ENCODE data around the gene PDE9A. TPM values are rescaled to one million over a fixed set of nuclear protein-coding genes. Genes with fewer than 3 reads are reported as not detected.

PDE9A gene
- total RNA-seq, 4 donors from 2014 or later, result 26.7 to 30.6 (median 28.7) TPM

DNA sequence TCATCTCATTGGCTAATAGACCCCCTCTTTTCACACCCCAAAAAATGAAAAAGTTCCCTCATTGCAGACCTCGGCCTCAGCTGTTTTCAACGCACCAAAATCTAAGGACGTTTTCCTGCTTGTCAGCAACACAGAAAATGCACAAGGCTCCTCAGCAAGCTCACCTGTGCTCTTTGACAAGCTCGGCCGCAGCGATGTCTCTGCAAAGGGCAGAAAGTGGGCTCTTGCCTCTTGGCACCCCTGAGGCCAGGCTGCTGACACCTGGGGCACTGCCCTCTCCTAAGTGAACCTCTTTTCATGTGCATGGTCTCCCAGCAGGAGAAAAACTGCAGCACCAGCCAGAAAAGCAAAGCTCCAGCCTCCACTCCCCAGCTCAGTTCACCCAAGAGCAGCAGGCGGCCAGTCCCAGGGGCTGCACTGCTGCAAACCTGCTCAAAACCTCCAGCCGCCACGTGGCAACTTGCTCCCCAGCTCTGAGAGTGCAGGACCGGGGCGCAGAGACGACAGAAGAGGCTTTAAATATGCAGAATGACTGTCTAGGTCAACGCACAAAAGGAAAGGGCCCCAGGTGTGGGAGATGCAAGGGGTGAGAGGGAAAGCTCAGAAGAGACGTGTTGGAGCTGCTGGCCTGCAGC is 101.7 kb downstream of the PDE9A start:
- 90 to 91% methylated on average over 14 of the region's 14 CpGs for WGBS, 2 donors
- H3K27me3 ChIP-seq, result no peaks in the 10 kb centered on the region
- H3K4me1 ChIP-seq, result no peaks in the 10 kb centered on the region
- H3K9me3 ChIP-seq, result no peaks in the 10 kb centered on the region
- no peak overlapping the region for H3K27ac ChIP-seq
- TF ChIP-seq, protein P1, sequence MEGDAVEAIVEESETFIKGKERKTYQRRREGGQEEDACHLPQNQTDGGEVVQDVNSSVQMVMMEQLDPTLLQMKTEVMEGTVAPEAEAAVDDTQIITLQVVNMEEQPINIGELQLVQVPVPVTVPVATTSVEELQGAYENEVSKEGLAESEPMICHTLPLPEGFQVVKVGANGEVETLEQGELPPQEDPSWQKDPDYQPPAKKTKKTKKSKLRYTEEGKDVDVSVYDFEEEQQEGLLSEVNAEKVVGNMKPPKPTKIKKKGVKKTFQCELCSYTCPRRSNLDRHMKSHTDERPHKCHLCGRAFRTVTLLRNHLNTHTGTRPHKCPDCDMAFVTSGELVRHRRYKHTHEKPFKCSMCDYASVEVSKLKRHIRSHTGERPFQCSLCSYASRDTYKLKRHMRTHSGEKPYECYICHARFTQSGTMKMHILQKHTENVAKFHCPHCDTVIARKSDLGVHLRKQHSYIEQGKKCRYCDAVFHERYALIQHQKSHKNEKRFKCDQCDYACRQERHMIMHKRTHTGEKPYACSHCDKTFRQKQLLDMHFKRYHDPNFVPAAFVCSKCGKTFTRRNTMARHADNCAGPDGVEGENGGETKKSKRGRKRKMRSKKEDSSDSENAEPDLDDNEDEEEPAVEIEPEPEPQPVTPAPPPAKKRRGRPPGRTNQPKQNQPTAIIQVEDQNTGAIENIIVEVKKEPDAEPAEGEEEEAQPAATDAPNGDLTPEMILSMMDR (IDR thresholded peaks at IDR 0.05), result no peak
- TF ChIP-seq EP300 (IDR thresholded peaks at IDR 0.05) (no peak), POLR2A (IDR thresholded peaks at IDR 0.05) (no peak)
- H3K4me3 ChIP-seq, result no peak overlapping the region
- DNase-seq (ENCODE audit: low spot score in 2 of 2), result no peak
- peaks cover 0 to 81% (median 2%) of the 10 kb centered on the region in 3 donors for H3K36me3 ChIP-seq

DNA sequence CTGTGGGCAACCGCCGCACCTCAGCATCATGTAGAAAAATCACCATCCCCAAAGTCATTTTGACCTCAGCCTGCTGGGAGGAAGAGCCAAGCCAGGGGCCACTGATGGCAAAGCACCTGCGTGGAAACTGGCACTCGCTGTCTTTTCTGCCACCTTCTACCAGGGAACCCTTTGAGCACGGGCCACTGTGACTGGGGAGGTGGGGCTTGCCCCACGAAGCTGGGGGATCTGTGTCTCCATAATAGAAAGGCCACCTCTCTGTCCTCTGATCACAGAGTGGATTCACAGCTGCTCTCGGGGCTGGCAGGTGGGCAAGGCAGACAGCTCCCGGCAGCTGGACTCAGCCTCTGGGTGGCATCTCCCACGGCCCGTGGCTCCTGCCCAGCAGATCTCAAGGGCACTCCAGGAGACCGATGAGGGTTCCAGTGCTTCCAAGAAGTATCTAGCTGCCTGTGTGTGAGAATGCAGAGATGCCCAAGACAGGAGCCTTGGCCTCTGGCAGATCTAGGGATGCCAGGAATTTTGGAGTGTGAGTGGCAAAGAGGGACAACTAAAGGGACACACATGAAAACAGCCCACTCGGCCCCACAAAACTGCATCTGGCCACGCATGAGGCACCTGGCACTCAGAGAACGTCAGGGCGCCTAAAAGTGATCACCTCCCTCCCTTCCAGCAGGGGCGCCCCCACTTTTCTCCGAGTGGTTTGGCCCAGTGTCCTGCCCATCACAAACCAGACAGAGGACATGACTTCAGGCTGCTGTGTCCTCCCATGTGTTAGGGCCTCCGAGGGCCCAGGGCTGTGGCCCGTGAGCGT is 102.6 kb downstream of the PDE9A start:
- Histone ChIP-seq H3K9me3 (no peaks in the 10 kb centered on the region), H3K4me1 (no peaks in the 10 kb centered on the region), H3K36me3 (peaks cover 0 to 89% (median 2%) of the 10 kb centered on the region in 3 donors), H3K4me3 (no peak overlapping the region), H3K27me3 (no peaks in the 10 kb centered on the region), H3K27ac (no peak overlapping the region)
- 86 to 96% methylated on average over 13 to 17 of the region's 20 CpGs for WGBS, 2 donors
- TF ChIP-seq EP300 (IDR thresholded peaks at IDR 0.05) (no peak), POLR2A (IDR thresholded peaks at IDR 0.05) (no peak)
- TF ChIP-seq, protein P1 (IDR thresholded peaks at IDR 0.05), result no peak
- DNase-seq (ENCODE audit: low spot score in 2 of 2), result no peak

DNA sequence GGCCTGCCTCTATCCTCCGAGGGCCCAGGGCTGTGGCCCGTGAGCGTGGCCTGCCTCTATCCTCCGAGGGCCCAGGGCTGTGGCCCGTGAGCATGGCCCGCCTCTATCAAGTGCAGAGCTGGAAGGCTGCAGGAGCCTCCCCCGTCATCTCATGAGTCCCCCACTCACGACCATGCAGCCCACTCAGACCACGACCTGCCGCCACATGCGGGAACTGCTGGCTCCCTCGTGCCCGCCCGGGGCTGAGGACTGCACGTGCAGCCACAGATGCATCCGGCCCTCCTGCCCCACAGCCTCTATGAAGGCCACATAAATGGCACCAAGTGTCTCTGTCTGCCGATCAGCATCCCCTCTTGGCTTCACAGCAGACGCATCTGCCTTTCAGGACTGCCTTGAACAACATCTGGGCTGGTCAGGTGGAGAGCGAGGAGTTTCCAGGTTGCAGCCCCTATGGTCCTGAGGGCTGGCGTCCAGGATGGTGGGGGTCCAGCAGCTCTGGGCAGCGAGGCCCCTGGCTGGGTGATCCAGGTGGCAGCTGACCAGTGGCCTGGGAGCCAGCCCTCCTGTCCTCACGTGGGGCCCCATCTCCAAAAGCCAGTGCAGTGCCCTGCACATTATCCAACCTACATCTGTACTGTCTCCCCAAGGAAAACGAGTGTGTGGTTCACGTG is 103.3 kb downstream of the PDE9A start:
- Histone ChIP-seq H3K36me3 (peaks cover 0 to 92% (median 0%) of the 10 kb centered on the region in 3 donors), H3K9me3 (no peaks in the 10 kb centered on the region), H3K4me1 (no peaks in the 10 kb centered on the region), H3K27ac (no peak overlapping the region), H3K4me3 (no peak overlapping the region), H3K27me3 (no peaks in the 10 kb centered on the region)
- DNase-seq (ENCODE audit: low spot score in 2 of 2), result no peak
- WGBS, 2 donors, result 84 to 87% methylated on average over 16 to 18 of the region's 24 CpGs
- TF ChIP-seq, protein P1 (IDR thresholded peaks at IDR 0.05), result no peak
- TF ChIP-seq EP300 (IDR thresholded peaks at IDR 0.05), result no peak
- no peak for TF ChIP-seq POLR2A (IDR thresholded peaks at IDR 0.05)

DNA sequence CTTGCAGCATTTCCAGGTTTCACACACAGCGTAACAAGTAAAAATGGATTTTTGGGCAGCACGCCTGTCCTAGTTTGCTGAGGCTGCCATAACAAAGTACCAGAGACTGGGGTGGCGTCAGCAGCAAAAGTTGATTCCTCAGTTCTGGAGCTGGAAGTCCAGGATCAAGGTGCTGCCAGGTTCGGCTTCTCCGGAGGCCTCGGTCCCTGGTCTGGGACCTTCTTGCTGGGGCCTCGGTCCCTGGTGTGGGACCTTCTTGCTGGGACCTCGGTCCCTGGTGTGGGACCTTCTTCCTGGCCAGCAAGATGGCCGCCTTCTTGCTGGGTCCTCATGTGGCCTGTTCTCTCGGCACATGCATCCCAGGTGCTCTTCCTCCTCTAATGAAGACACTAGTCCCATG is 104.0 kb downstream of the PDE9A start:
- no peak for DNase-seq (ENCODE audit: low spot score in 2 of 2)
- WGBS, 2 donors, result 95 to 98% methylated on average over 9 to 10 of the region's 10 CpGs
- no peak overlapping the region for H3K4me3 ChIP-seq
- no peak for TF ChIP-seq POLR2A (IDR thresholded peaks at IDR 0.05)
- TF ChIP-seq EP300 (IDR thresholded peaks at IDR 0.05), result no peak
- TF ChIP-seq, protein P1 (IDR thresholded peaks at IDR 0.05), result no peak
- H3K9me3 ChIP-seq, result no peaks in the 10 kb centered on the region
- H3K4me1 ChIP-seq, result no peaks in the 10 kb centered on the region
- H3K27me3 ChIP-seq, result no peaks in the 10 kb centered on the region
- H3K27ac ChIP-seq, result no peak overlapping the region
- H3K36me3 ChIP-seq, result peaks cover 0 to 92% (median 0%) of the 10 kb centered on the region in 3 donors
